Thoracic aorta (tissue), 2 donors: ENCODE measurements around the gene DZANK1. TPM values are rescaled to one million over a fixed set of nuclear protein-coding genes. Genes with fewer than 3 reads are reported as not detected.
"Not testable (repeated sequence)": the region's sequence is repeated elsewhere in the genome, so short reads cannot be mapped to it uniquely, and the experiment has no call there.

Source experiments
- ATAC-seq: fragments of 150-250 bp; one replicate; pipeline ENCODE4 v1.8.0; 2017; ENCODE audit warnings: low read depth; ENCODE audit not compliant: insufficient number of reproducible peaks, low FRiP score
- DNase-seq: peaks from one replicate; pipeline ENCODE4 v3.0.0-alpha.2; 2020; ENCODE audit warnings: low spot score
- H3K27ac ChIP-seq, 2 donors: fragments of 200-600 bp; sonication (generic); 1 replicate in 1 of 2; 2 replicates in 1 of 2; pipeline ENCODE4 v1.5.1; 2016; ENCODE audit warnings: mild to moderate bottlenecking in 2 of 2, moderate library complexity in 2 of 2
- H3K27me3 ChIP-seq: fragments of 200-600 bp; sonication (generic); replicated peaks from 2 replicates; pipeline ENCODE4 v1.6.0; 2016; ENCODE audit warnings: mild to moderate bottlenecking; ENCODE audit not compliant: insufficient read depth
- H3K36me3 ChIP-seq: fragments of 200-600 bp; sonication (generic); one replicate; pipeline ENCODE4 v1.5.1; 2016
- H3K4me1 ChIP-seq, 2 donors: fragments of 200-600 bp; sonication (generic); 1 replicate in 1 of 2; 2 replicates in 1 of 2; pipeline versions ENCODE4 v1.5.1 to v1.6.0; 2016; ENCODE audit warnings: low read depth in 2 of 2, mild to moderate bottlenecking in 1 of 2; ENCODE audit not compliant: control insufficient read depth in 1 of 2
- H3K4me3 ChIP-seq: fragments of 200-600 bp; sonication (generic); 2 replicates; pipeline ENCODE4 v1.5.1; 2016; ENCODE audit warnings: mild to moderate bottlenecking
- H3K9me3 ChIP-seq: fragments of 200-600 bp; sonication (generic); 2 replicates; pipeline ENCODE4 v1.5.1; 2016
- total RNA-seq, 2 donors: library from RNA; depleted of rRNA; stranded (reverse); fragments of >200 nt; gene quantifications; one replicate each; pipeline versions ENCODE4 v1.1.0 to v1.2.3, GENCODE V29; 2016
- TF ChIP-seq, protein P1 (sequence below): fragments of 200-600 bp; sonication (generic); IDR thresholded peaks from one replicate; pipeline ENCODE4 v1.5.1; 2019; ENCODE audit warnings: antibody characterized with exemption

The DZANK1 gene
- total RNA-seq, 2 donors from 2014 or later: 3.2 to 3.7 TPM

DNA sequence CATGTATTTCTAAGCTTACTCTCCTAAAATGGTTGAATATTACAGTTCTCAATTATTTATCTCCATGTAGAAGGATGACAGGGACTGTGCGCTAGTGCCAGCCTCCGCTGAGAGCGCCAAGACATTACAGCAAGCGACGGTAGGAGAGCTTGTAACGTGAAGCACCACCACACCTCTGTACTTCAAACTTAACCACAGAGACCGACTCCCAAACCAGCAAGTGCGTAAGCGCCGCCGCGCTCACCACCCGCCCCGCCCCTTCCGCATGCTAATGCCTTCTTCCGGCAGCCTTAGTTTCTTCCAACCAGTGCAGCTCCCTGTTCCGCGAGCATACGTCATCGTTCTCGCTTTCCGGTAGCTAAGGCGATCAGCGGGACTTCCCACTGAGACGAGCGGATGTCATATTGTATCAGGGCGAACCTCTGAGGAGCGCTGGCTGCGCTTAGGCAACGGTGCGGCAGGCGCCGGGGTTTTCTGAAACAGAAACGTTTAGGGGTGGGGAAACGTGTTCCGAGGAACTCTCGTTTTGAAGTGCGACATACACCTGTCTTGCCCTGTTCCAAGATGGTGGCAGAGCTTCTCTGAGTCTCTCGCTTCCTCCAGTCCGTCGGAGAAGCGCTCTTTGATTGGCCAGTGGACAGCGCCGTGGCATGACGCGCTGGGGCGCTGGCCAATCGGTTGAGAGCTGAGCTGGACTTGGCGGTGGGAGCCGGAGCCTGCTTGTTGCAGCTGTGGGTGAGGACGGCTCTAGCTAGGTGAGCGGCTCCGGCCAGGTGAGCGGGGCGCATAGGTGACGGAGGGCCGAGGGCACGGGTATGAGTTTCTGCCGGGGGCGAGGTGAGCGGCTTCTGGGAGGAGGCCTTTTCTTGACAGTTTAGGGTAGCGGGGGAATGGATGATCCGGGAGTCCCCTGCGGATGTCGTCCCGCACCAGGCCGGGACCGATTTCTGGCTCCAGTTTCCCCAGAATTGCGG, 40.7 kb upstream of the DZANK1 start, which contains the start of gene SEC23B:
Gene SEC23B (plus strand): TSS at position 723 of the 974 bp plus-strand sequence. CDS start 2,896 bp downstream, outside the sequence.
- Histone ChIP-seq H3K4me3 (peak within 1 kb of the TSS; percentile 78), H3K4me1 (peaks cover 5 to 9% of the 10 kb centered on the region in 2 donors), H3K36me3 (no peaks in the 10 kb centered on the region), H3K9me3 (no peaks in the 10 kb centered on the region), H3K27me3 (no peaks in the 10 kb centered on the region), H3K27ac (peak within 1 kb of the TSS; percentile 97 to 98)
- TF ChIP-seq, protein P1, sequence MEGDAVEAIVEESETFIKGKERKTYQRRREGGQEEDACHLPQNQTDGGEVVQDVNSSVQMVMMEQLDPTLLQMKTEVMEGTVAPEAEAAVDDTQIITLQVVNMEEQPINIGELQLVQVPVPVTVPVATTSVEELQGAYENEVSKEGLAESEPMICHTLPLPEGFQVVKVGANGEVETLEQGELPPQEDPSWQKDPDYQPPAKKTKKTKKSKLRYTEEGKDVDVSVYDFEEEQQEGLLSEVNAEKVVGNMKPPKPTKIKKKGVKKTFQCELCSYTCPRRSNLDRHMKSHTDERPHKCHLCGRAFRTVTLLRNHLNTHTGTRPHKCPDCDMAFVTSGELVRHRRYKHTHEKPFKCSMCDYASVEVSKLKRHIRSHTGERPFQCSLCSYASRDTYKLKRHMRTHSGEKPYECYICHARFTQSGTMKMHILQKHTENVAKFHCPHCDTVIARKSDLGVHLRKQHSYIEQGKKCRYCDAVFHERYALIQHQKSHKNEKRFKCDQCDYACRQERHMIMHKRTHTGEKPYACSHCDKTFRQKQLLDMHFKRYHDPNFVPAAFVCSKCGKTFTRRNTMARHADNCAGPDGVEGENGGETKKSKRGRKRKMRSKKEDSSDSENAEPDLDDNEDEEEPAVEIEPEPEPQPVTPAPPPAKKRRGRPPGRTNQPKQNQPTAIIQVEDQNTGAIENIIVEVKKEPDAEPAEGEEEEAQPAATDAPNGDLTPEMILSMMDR: no peak
- DNase-seq (peak; percentile 91), ATAC-seq (peak; percentile 99)

DNA sequence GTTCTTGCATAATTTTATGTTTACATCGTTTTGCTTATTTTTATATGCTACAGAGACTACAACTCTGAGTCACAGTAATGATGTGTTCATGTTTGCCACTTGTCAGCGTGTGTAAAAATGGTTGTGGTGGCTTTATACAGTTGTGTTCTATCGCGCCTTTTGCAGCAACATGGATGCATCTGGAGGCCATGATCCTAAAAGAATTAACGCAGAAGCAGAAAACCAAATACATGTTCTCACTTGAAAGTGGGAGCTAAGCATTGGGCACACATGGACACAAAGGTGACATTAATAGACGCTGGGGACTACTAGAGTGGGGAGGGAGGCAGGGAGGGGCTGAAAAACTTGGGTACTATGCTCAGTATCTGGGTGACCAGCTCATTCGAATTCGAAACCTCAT, 39.9 kb upstream of the DZANK1 start:
- peaks cover 5 to 9% of the 10 kb centered on the region in 2 donors for H3K4me1 ChIP-seq
- H3K9me3 ChIP-seq: no peaks in the 10 kb centered on the region
- peak overlapping the region; percentile 78 for H3K4me3 ChIP-seq

DNA sequence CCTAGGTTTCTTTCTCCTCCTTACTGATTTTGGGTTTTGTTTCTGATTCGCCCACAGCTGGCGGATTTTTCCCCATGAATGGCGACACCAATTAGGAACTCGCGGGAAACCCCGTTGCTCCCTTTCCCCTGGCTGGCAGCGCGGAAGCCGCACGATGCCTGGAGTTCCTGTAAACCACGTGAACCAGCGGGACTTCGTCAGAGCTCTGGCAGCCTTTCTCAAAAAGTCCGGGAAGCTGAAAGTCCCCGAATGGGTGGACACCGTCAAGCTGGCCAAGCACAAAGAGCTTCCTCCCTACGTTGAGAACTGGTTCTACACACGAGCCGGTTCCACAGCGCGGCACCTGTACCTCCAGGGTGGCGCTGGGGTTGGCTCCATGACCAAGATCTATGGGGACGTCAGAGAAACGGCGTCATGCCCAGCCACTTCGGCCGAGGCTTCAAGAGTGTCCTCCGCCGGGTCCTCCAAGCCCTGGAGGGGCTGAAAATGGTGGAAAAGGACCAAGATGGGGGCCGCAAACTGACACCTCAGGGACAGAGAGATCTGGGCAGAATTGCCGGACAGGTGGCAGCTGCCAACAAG, 37.7 kb upstream of the DZANK1 start:
- Histone ChIP-seq H3K4me1 (peaks cover 5 to 9% of the 10 kb centered on the region in 2 donors), H3K9me3 (no peaks in the 10 kb centered on the region), H3K4me3 (peak overlapping the region; percentile 51), H3K36me3 (no peaks in the 10 kb centered on the region), H3K27me3 (no peaks in the 10 kb centered on the region), H3K27ac (peak overlapping the region; percentile 51)
- ATAC-seq: no peak
- peak; percentile 5 for DNase-seq
- TF ChIP-seq, protein P1: no peak

More for the DNA sequence above, 39.9 kb upstream of the DZANK1 start:
- H3K36me3 ChIP-seq: no peaks in the 10 kb centered on the region
- H3K27me3 ChIP-seq: no peaks in the 10 kb centered on the region
- TF ChIP-seq, protein P1: no peak
- ATAC-seq (no peak), DNase-seq (no peak)
- H3K27ac ChIP-seq: peak overlapping the region; percentile 97 to 98

DNA sequence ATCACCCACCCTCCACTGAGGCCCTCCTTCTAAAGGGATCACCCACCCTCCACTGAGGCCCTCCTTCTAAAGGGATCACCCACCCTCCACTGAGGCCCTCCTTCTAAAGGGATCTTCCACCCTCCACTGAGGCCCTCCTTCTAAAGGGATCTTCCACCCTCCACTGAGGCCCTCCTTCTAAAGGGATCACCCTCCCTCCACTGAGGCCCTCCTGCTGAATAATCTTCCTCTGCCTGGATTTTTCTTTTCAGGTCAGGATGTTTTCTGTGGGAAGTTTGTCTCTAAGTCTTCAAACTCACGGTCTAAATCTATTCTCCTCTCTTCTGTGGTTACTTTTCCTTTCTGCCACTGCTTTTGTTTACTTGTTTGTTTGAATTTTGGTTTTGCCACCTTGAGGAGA, 34.8 kb upstream of the DZANK1 start:
- not testable (repeated sequence) for DNase-seq, ATAC-seq, H3K4me1 ChIP-seq, H3K9me3 ChIP-seq, H3K27ac ChIP-seq, H3K4me3 ChIP-seq, H3K27me3 ChIP-seq, H3K36me3 ChIP-seq

DNA sequence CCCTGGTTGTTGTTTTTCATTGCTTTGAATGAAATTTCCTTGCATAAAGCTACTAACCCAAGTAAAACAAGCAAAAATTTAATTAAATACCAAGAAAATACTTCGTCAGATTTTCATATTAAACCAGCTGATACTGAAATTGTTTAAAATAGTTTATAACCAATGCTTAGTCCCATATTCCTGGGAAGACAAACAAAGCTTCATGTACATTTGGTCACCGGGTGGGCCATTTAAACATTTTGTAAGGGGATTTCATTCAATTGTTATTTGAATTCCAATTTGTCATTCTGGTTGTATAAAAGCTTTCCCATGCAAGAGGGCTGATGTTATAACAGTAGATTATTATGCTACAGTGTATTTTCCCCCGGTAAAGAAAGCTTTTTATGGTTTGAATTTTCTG, 30.8 kb upstream of the DZANK1 start:
- Histone ChIP-seq H3K9me3 (no peaks in the 10 kb centered on the region), H3K4me3 (peak overlapping the region; percentile 84), H3K27ac (peak overlapping the region; percentile 42 to 52), H3K27me3 (no peaks in the 10 kb centered on the region), H3K4me1 (peaks cover 7 to 12% of the 10 kb centered on the region in 2 donors), H3K36me3 (no peaks in the 10 kb centered on the region)
- ATAC-seq (no peak), DNase-seq (no peak)
- TF ChIP-seq, protein P1: no peak
